Midbrain (tissue), 1 donor: Measurements from ENCODE around the gene ZFX.
A peak's percentile ranks its signal among the peaks of the same experiment; 100 is the strongest.

Experiments used
- DNase-seq: peaks from one replicate; lab custom pipeline; 2025; lab: John Stamatoyannopoulos, UW

The ZFX gene

GRCh38 chrX:24202465-24203031, 53.0 kb downstream of the ZFX start:
- no peak for DNase-seq

GRCh38 chrX:24203072-24203808, 53.7 kb downstream of the ZFX start:
- DNase-seq = no peak

GRCh38 chrX:24204331-24204730, 54.8 kb downstream of the ZFX start:
- no peak for DNase-seq

- DNase-seq = no peak
Observed at GRCh38 chrX:24204958-24205357, 55.4 kb downstream of the ZFX start.

GRCh38 chrX:24207826-24208225, 58.3 kb downstream of the ZFX start:
- no peak for DNase-seq

- DNase-seq = no peak
Observed at GRCh38 chrX:24208496-24209240, 59.1 kb downstream of the ZFX start.

GRCh38 chrX:24210190-24210589, 60.7 kb downstream of the ZFX start:
- DNase-seq = no peak

GRCh38 chrX:24214568-24214967, 65.0 kb downstream of the ZFX start:
- DNase-seq = no peak

- no peak for DNase-seq
Observed at GRCh38 chrX:24215272-24215671, 65.7 kb downstream of the ZFX start.

GRCh38 chrX:24216037-24216436, 66.5 kb downstream of the ZFX start:
- DNase-seq = no peak

- no peak for DNase-seq
Observed at GRCh38 chrX:24216827-24217226, 67.3 kb downstream of the ZFX start.

GRCh38 chrX:24219320-24219719, 69.8 kb downstream of the ZFX start:
- no peak for DNase-seq

- DNase-seq = no peak
Observed at GRCh38 chrX:24221872-24222271, 72.3 kb downstream of the ZFX start.

- no peak for DNase-seq
Observed at GRCh38 chrX:24225265-24225664, 75.7 kb downstream of the ZFX start.

GRCh38 chrX:24226176-24226575, 76.6 kb downstream of the ZFX start:
- no peak for DNase-seq

- DNase-seq = no peak
Observed at GRCh38 chrX:24228596-24228995, 79.1 kb downstream of the ZFX start.

- no peak for DNase-seq
Observed at GRCh38 chrX:24229400-24229879, 79.9 kb downstream of the ZFX start.

GRCh38 chrX:24229976-24230375, 80.4 kb downstream of the ZFX start:
- DNase-seq = peak; percentile 3

- DNase-seq = no peak
Observed at GRCh38 chrX:24231131-24231540, 81.6 kb downstream of the ZFX start.

- no peak for DNase-seq
Observed at GRCh38 chrX:24231641-24232179, 82.2 kb downstream of the ZFX start.

- DNase-seq = no peak
Observed at GRCh38 chrX:24232796-24233195, 83.3 kb downstream of the ZFX start.

- no peak for DNase-seq
Observed at GRCh38 chrX:24235084-24235710, 85.7 kb downstream of the ZFX start.
